Measurements from ENCODE around the gene TXLNG. TPM values are rescaled to one million over a fixed set of nuclear protein-coding genes. Genes with fewer than 3 reads are reported as not detected.
A peak's percentile ranks its signal among the peaks of the same experiment; 100 is the strongest.

The TXLNG gene
- total and polyA plus RNA-seq, 2 of the 13 experiments (the other 11 are each of a cell fraction or from before 2014, with no cell fraction given): 13.1 to 15.5 TPM

GRCh38 chrX:16771483-16772398, 14.5 kb upstream of the TXLNG start (continued):
- no peak; the same call in 1 of the 2 replicates for TF ChIP-seq ZNF574 (CRISPR knock-in tag; IDR thresholded peaks at IDR 0.05)
- no peak for TF ChIP-seq ZNF776 (CRISPR knock-in tag; IDR thresholded peaks at IDR 0.05)
- TF ChIP-seq BRF2 (CRISPR knock-in tag; IDR thresholded peaks at IDR 0.05): no peak
- TF ChIP-seq FOXA3 (CRISPR knock-in tag; IDR thresholded peaks at IDR 0.05): no peak
- TF ChIP-seq CBX5 (CRISPR knock-in tag; IDR thresholded peaks at IDR 0.05; ENCODE audit: borderline replicate concordance): no peak
- TF ChIP-seq GFI1 (CRISPR knock-in tag; IDR thresholded peaks at IDR 0.05; ENCODE audit: borderline replicate concordance): peak; percentile 85
- TF ChIP-seq TBL1XR1 (IDR thresholded peaks at IDR 0.05; ENCODE audit: borderline replicate concordance, low read length, partially characterized antibody): no peak
- TF ChIP-seq ZMYM3 (CRISPR knock-in tag; IDR thresholded peaks at IDR 0.05): no peak
- TF ChIP-seq CSRNP1 (CRISPR knock-in tag; IDR thresholded peaks at IDR 0.05): no peak
- TF ChIP-seq ZNF10 (CRISPR knock-in tag; IDR thresholded peaks at IDR 0.05; ENCODE audit: borderline replicate concordance, low read depth): no peak
- TF ChIP-seq ZNF367 (CRISPR knock-in tag; IDR thresholded peaks at IDR 0.05; ENCODE audit: borderline replicate concordance): no peak
- TF ChIP-seq NFKB2 (CRISPR knock-in tag; IDR thresholded peaks at IDR 0.05; ENCODE audit: borderline replicate concordance): no peak
- TF ChIP-seq MAF1 (CRISPR knock-in tag; IDR thresholded peaks at IDR 0.05; ENCODE audit: borderline replicate concordance): no peak
- no peak for TF ChIP-seq FOXO1 (CRISPR knock-in tag; IDR thresholded peaks at IDR 0.05)
- no peak for TF ChIP-seq MBD4 (IDR thresholded peaks at IDR 0.05; ENCODE audit: borderline replicate concordance, low read length)
- TF ChIP-seq SNAPC4 (CRISPR knock-in tag; IDR thresholded peaks at IDR 0.05): peak; percentile 100
- TF ChIP-seq NFE2 (CRISPR knock-in tag; IDR thresholded peaks at IDR 0.05): 0 out of 2 replicates have a peak, but pooled peaks have one; percentile 31
- no peak for TF ChIP-seq KLF13 (CRISPR knock-in tag; IDR thresholded peaks at IDR 0.05)
